Keratinocyte (primary cell): Measurements from ENCODE around the gene TULP1. TPM values are rescaled to one million over a fixed set of nuclear protein-coding genes. Genes with fewer than 3 reads are reported as not detected.

Experiments used
- DNase-seq: peaks from one replicate; pipeline ENCODE4 v3.0.0-alpha.2; 2011; ENCODE audit warnings: low read depth, missing footprints, low spot score
- FAIRE-seq: peaks from 2 replicates; lab custom pipeline; 2011; peaks lifted over from hg19 to GRCh38; lab: Jason Lieb, UNC
- H2AFZ ChIP-seq: 2 replicates; pipeline ENCODE4 v1.6.0; 2012; ENCODE audit warnings: low read length, control low read depth, inconsistent platforms; ENCODE audit not compliant: control insufficient read depth
- H3K27ac ChIP-seq: 2 replicates; pipeline ENCODE4 v1.5.1; 2011; ENCODE audit warnings: low read length; ENCODE audit not compliant: control insufficient read depth, insufficient read depth
- H3K27me3 ChIP-seq: 3 replicates; pipeline ENCODE4 v1.6.0; 2011; ENCODE audit warnings: low read length; ENCODE audit not compliant: control insufficient read depth, insufficient read depth; ENCODE audit errors: extremely low read depth
- H3K36me3 ChIP-seq, 2 experiments: 2 replicates in 1 of 2; 3 replicates in 1 of 2; pipeline ENCODE4 v1.5.1; 2011; ENCODE audit warnings: low read length in 2 of 2, mild to moderate bottlenecking in 1 of 2; ENCODE audit not compliant: control insufficient read depth in 2 of 2, insufficient read depth in 2 of 2; ENCODE audit errors: extremely low read depth in 1 of 2
- H3K4me1 ChIP-seq: 3 replicates; pipeline ENCODE4 v1.5.1; 2011; ENCODE audit warnings: low read length; ENCODE audit not compliant: control insufficient read depth, insufficient read depth; ENCODE audit errors: extremely low read depth
- H3K4me2 ChIP-seq: 3 replicates; pipeline ENCODE4 v1.6.0; 2011; ENCODE audit warnings: low read depth, low read length; ENCODE audit not compliant: control insufficient read depth, insufficient read depth; ENCODE audit errors: extremely low read depth
- H3K4me3 ChIP-seq, 3 experiments: fragments of 200-600 bp in 1 of 3; sonication (generic) in 1 of 3; 2 replicates in 2 of 3; 3 replicates in 1 of 3; pipeline ENCODE4 v1.5.1; 2011 to 2016; ENCODE audit warnings: low read length in 3 of 3, mild to moderate bottlenecking in 3 of 3, control low read depth in 2 of 3, inconsistent platforms in 1 of 3, low read depth in 1 of 3, mixed read lengths in 1 of 3, mixed run types in 1 of 3, moderate library complexity in 1 of 3; ENCODE audit not compliant: control insufficient read depth in 2 of 3, insufficient read depth in 2 of 3; ENCODE audit errors: extremely low read depth in 1 of 3
- H3K79me2 ChIP-seq: 2 replicates; pipeline ENCODE4 v1.6.0; 2012; ENCODE audit warnings: low read length; ENCODE audit not compliant: control insufficient read depth, insufficient read depth
- H3K9ac ChIP-seq: 3 replicates; pipeline ENCODE4 v1.6.0; 2011; ENCODE audit warnings: low read length; ENCODE audit not compliant: control insufficient read depth, insufficient read depth; ENCODE audit errors: extremely low read depth
- H3K9me1 ChIP-seq: 3 replicates; pipeline ENCODE4 v1.6.0; 2011; ENCODE audit warnings: low read length; ENCODE audit not compliant: control insufficient read depth, insufficient read depth; ENCODE audit errors: extremely low read depth
- H3K9me3 ChIP-seq: 2 replicates; pipeline ENCODE4 v1.5.1; 2012; ENCODE audit warnings: low read depth, low read length; ENCODE audit not compliant: control insufficient read depth
- H4K20me1 ChIP-seq: 3 replicates; pipeline ENCODE4 v1.6.0; 2011; ENCODE audit warnings: low read length; ENCODE audit not compliant: control insufficient read depth, insufficient read depth; ENCODE audit errors: extremely low read depth
- CTCF ChIP-seq, 3 experiments: IDR thresholded peaks in 1 of 3; conservative IDR thresholded peaks in 1 of 3; optimal IDR thresholded peaks in 1 of 3; 2 replicates in 2 of 3; 3 replicates in 1 of 3; pipeline versions ENCODE3 to v1.5.1; 2011; ENCODE audit warnings: low read length in 3 of 3, mild to moderate bottlenecking in 3 of 3, moderate library complexity in 2 of 3, control low read depth in 1 of 3, inconsistent platforms in 1 of 3; ENCODE audit not compliant: insufficient read depth in 2 of 3; ENCODE audit errors: extremely low read depth in 1 of 3
- EZH2 ChIP-seq: IDR thresholded peaks from one replicate; pipeline ENCODE4 v1.6.1; 2012; ENCODE audit warnings: inconsistent platforms, mild to moderate bottlenecking, low read length, moderate library complexity
- dilution Hi-C: fragments of 300-500 bp; cut with MboI; formaldehyde crosslinking; loops from one replicate; pipeline ENCODE4 v1.7.0; 2020; ENCODE audit warnings: low sequenced_read_pairs; ENCODE audit not compliant: extremely low pct_ligation_motif_present
- polyA plus RNA-seq, 5 experiments: library from polyadenylated mRNA; depleted of rRNA in 3 of 5; stranded (reverse) in 3 of 5; stranded (forward) in 1 of 5; unstranded in 1 of 5; fragments of >200 nt; gene quantifications; 1 replicate in 1 of 5; 2 replicates in 3 of 5; 3 replicates in 1 of 5; pipeline versions ENCODE4 v1.2.1 to v1.2.3, GENCODE V29; 2011 to 2012; ENCODE audit warnings: missing spikeins in 2 of 5, low read depth in 1 of 5, low replicate concordance in 1 of 5

Gene TULP1
- polyA plus RNA-seq, 1 donor (not counting 4 experiments of a cell fraction or from before 2014, with no cell fraction given) = not detected

DNA sequence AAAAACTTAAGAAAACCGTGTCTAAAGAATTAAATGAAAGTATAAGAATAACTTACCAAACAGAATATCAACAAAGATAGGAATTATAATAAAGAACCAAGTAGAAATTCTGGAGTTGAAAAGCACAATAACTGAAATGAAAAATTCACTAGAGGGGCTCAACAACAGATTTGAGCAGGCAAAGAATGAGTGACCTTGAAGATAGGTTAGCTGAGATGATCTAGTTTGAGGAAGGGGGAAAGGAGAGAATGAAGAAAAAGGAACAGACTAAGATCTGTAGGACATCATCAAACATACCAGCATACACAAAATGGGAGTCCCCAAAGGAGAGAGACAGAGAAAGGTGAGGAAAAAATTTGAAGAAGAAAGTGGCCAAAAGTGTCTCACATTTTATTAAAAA lies 37.7 kb upstream of the TULP1 start:
- no peak for DNase-seq
- no peaks in the 10 kb centered on the region for H3K36me3 ChIP-seq
- H3K27ac ChIP-seq = no peak overlapping the region
- H3K79me2 ChIP-seq = no peaks in the 10 kb centered on the region
- no peak overlapping the region for H3K4me2 ChIP-seq
- no peaks in the 10 kb centered on the region for H3K27me3 ChIP-seq
- no peaks in the 10 kb centered on the region for H3K9me1 ChIP-seq
- dilution Hi-C loops = loop anchor here (25.0 kb wide), 1 partner anchor 187 kb away; the partner anchor contains the start of gene ARMC12
- no peak for FAIRE-seq
- H4K20me1 ChIP-seq = no peaks in the 10 kb centered on the region
- no peak overlapping the region for H3K4me3 ChIP-seq
- H3K4me1 ChIP-seq = no peaks in the 10 kb centered on the region
- no peaks in the 10 kb centered on the region for H3K9me3 ChIP-seq
- no peak overlapping the region for H3K9ac ChIP-seq
- TF ChIP-seq CTCF (optimal IDR thresholded peaks at IDR 0.05 in 1 of 3, IDR thresholded peaks at IDR 0.05 in 1 of 3, conservative IDR thresholded peaks at IDR 0.05 in 1 of 3; ENCODE audit: extremely low read depth in 1 of 3, insufficient read depth in 2 of 3, low read length in 3 of 3) (no peak), EZH2 (no peak)
- no peak overlapping the region for H2AFZ ChIP-seq

DNA sequence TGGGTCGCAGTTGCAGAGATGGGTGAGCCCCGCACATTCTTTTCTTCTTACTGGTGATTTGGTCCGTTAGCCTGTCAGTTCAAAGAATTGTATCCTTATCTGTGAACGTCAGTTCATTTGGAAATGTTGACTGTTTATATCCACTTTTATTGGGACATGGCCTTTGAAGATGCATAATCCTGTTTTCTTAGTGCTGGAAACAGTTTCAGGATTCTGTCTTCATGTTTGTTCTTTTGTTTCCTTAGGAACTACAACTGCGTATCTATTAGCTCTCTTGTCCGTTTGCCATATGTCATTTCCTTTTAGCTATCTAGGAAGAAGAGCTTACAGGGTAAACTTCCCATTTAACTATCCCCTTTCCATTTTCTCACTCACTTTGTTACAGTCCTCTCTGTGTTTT lies 35.0 kb upstream of the TULP1 start:
- no peak for TF ChIP-seq CTCF (optimal IDR thresholded peaks at IDR 0.05 in 1 of 3, IDR thresholded peaks at IDR 0.05 in 1 of 3, conservative IDR thresholded peaks at IDR 0.05 in 1 of 3; ENCODE audit: extremely low read depth in 1 of 3, insufficient read depth in 2 of 3, low read length in 3 of 3)
- no peak for TF ChIP-seq EZH2
- no peaks in the 10 kb centered on the region for H3K36me3 ChIP-seq
- no peaks in the 10 kb centered on the region for H3K9me3 ChIP-seq
- no peaks in the 10 kb centered on the region for H3K79me2 ChIP-seq
- no peak overlapping the region for H3K9ac ChIP-seq
- DNase-seq (no peak), FAIRE-seq (no peak)
- dilution Hi-C loops = no loop called here
- H3K27me3 ChIP-seq = no peaks in the 10 kb centered on the region
- no peak overlapping the region for H3K4me2 ChIP-seq
- peak overlapping the region; percentile 18 for H2AFZ ChIP-seq
- no peaks in the 10 kb centered on the region for H4K20me1 ChIP-seq
- no peak overlapping the region for H3K27ac ChIP-seq
- no peaks in the 10 kb centered on the region for H3K9me1 ChIP-seq
- H3K4me3 ChIP-seq = no peak overlapping the region
- H3K4me1 ChIP-seq = peaks cover 9% of the 10 kb centered on the region
